Measurements from ENCODE around the gene TMEM147.

The TMEM147 gene

GRCh38 chr19:35555301-35556005 lies 10.0 kb downstream of the TMEM147 start:
- DNase-seq (ENCODE audit: extremely low spot score): peak; percentile 54
- ChIA-PET POLR2A (no interaction called here), CTCF (interaction anchor here (0.7 to 1.4 kb wide), 3 partner anchors 50 to 264 kb away, joined by 3 read pairs; no protein-coding TSS in a partner anchor)
- no peak for TF ChIP-seq ARNT (IDR thresholded peaks at IDR 0.05)
- TF ChIP-seq SUZ12 (IDR thresholded peaks at IDR 0.05): no peak
- TF ChIP-seq FOXK2 (IDR thresholded peaks at IDR 0.05): no peak
- no peak for TF ChIP-seq NFRKB (IDR thresholded peaks at IDR 0.05)
- TF ChIP-seq ELF4 (IDR thresholded peaks at IDR 0.05): no peak
- TF ChIP-seq CTBP1 (IDR thresholded peaks at IDR 0.05; ENCODE audit: borderline replicate concordance): no peak
- TF ChIP-seq HDGF (IDR thresholded peaks at IDR 0.05; ENCODE audit: borderline replicate concordance): no peak
- TF ChIP-seq TARDBP (IDR thresholded peaks at IDR 0.05): no peak
- no peak for TF ChIP-seq FOXA1 (IDR thresholded peaks at IDR 0.05)
- no peak for TF ChIP-seq PKNOX1 (IDR thresholded peaks at IDR 0.05)
- no peak for TF ChIP-seq ZNF384 (IDR thresholded peaks at IDR 0.05)
- no peak for TF ChIP-seq BHLHE40 (IDR thresholded peaks at IDR 0.05; ENCODE audit: borderline replicate concordance)
- TF ChIP-seq LEF1 (IDR thresholded peaks at IDR 0.05; ENCODE audit: borderline replicate concordance): no peak
- no peak for TF ChIP-seq SP1 (IDR thresholded peaks at IDR 0.05)
- no peak for TF ChIP-seq FOXM1 (IDR thresholded peaks at IDR 0.05; ENCODE audit: borderline replicate concordance)
- no peak for TF ChIP-seq L3MBTL2 (conservative IDR thresholded peaks at IDR 0.05)

GRCh38 chr19:35556025-35556590 lies 10.7 kb downstream of the TMEM147 start:
- TF ChIP-seq CTBP1 (IDR thresholded peaks at IDR 0.05; ENCODE audit: borderline replicate concordance) (no peak), NFRKB (IDR thresholded peaks at IDR 0.05) (no peak), TARDBP (IDR thresholded peaks at IDR 0.05) (no peak), ELF4 (IDR thresholded peaks at IDR 0.05) (no peak), FOXA1 (IDR thresholded peaks at IDR 0.05) (no peak), ZNF384 (IDR thresholded peaks at IDR 0.05) (no peak), FOXK2 (IDR thresholded peaks at IDR 0.05) (no peak), LEF1 (IDR thresholded peaks at IDR 0.05; ENCODE audit: borderline replicate concordance) (no peak)
- DNase-seq (ENCODE audit: extremely low spot score): no peak
- POLR2A ChIA-PET: no interaction called here
- CTCF ChIA-PET: interaction anchor here (0.7 to 1.4 kb wide), 3 partner anchors 49 to 264 kb away, joined by 3 read pairs; no protein-coding TSS in a partner anchor

- TF ChIP-seq L3MBTL2 (conservative IDR thresholded peaks at IDR 0.05): no peak
- TF ChIP-seq NFRKB (IDR thresholded peaks at IDR 0.05): no peak
- no peak for TF ChIP-seq SP1 (IDR thresholded peaks at IDR 0.05)
- TF ChIP-seq TARDBP (IDR thresholded peaks at IDR 0.05): no peak
- no peak for TF ChIP-seq SUZ12 (IDR thresholded peaks at IDR 0.05)
- no peak for TF ChIP-seq ARNT (IDR thresholded peaks at IDR 0.05)
- TF ChIP-seq CTBP1 (IDR thresholded peaks at IDR 0.05; ENCODE audit: borderline replicate concordance): no peak
- no peak for TF ChIP-seq FOXA1 (IDR thresholded peaks at IDR 0.05)
- no peak for TF ChIP-seq ZNF384 (IDR thresholded peaks at IDR 0.05)
- TF ChIP-seq FOXK2 (IDR thresholded peaks at IDR 0.05): no peak
- no peak for TF ChIP-seq HDGF (IDR thresholded peaks at IDR 0.05; ENCODE audit: borderline replicate concordance)
- TF ChIP-seq BHLHE40 (IDR thresholded peaks at IDR 0.05; ENCODE audit: borderline replicate concordance): no peak
- no peak for TF ChIP-seq FOXM1 (IDR thresholded peaks at IDR 0.05; ENCODE audit: borderline replicate concordance)
- no peak for TF ChIP-seq PKNOX1 (IDR thresholded peaks at IDR 0.05)
- TF ChIP-seq ELF4 (IDR thresholded peaks at IDR 0.05): no peak
- TF ChIP-seq LEF1 (IDR thresholded peaks at IDR 0.05; ENCODE audit: borderline replicate concordance): no peak
- CTCF ChIA-PET: interaction anchor here (1.4 to 1.9 kb wide), 2 partner anchors 8 to 263 kb away, joined by 3 to 8 read pairs; no protein-coding TSS in a partner anchor
- no peak for DNase-seq (ENCODE audit: extremely low spot score)
- POLR2A ChIA-PET: interaction anchor here (0.9 to 1.6 kb wide), 4 partner anchors 47 to 92 kb away, joined by 5 to 9 read pairs (median 6); partner anchors contain the start of gene HAUS5
Observed at GRCh38 chr19:35556846-35557538, 11.6 kb downstream of the TMEM147 start.

- POLR2A ChIA-PET: interaction anchor here (0.9 to 1.6 kb wide), 4 partner anchors 47 to 91 kb away, joined by 5 to 9 read pairs (median 6); partner anchors contain the start of gene HAUS5
- TF ChIP-seq FOXM1 (IDR thresholded peaks at IDR 0.05; ENCODE audit: borderline replicate concordance): no peak
- no peak for TF ChIP-seq NFRKB (IDR thresholded peaks at IDR 0.05)
- TF ChIP-seq ELF4 (IDR thresholded peaks at IDR 0.05): no peak
- no peak for TF ChIP-seq BHLHE40 (IDR thresholded peaks at IDR 0.05; ENCODE audit: borderline replicate concordance)
- TF ChIP-seq L3MBTL2 (conservative IDR thresholded peaks at IDR 0.05): peak; percentile 69
- no peak for TF ChIP-seq ARNT (IDR thresholded peaks at IDR 0.05)
- no peak for TF ChIP-seq CTBP1 (IDR thresholded peaks at IDR 0.05; ENCODE audit: borderline replicate concordance)
- TF ChIP-seq ZNF384 (IDR thresholded peaks at IDR 0.05): no peak
- peak; percentile 84 for TF ChIP-seq SP1 (IDR thresholded peaks at IDR 0.05)
- no peak for TF ChIP-seq PKNOX1 (IDR thresholded peaks at IDR 0.05)
- TF ChIP-seq LEF1 (IDR thresholded peaks at IDR 0.05; ENCODE audit: borderline replicate concordance): no peak
- no peak for TF ChIP-seq SUZ12 (IDR thresholded peaks at IDR 0.05)
- no peak for TF ChIP-seq FOXA1 (IDR thresholded peaks at IDR 0.05)
- no peak for TF ChIP-seq FOXK2 (IDR thresholded peaks at IDR 0.05)
- no peak for TF ChIP-seq HDGF (IDR thresholded peaks at IDR 0.05; ENCODE audit: borderline replicate concordance)
- TF ChIP-seq TARDBP (IDR thresholded peaks at IDR 0.05): no peak
- peak; percentile 96 for DNase-seq (ENCODE audit: extremely low spot score)
- CTCF ChIA-PET: interaction anchor here (0.5 to 1.9 kb wide), 3 partner anchors 9 to 349 kb away, joined by 3 to 8 read pairs (median 3); no protein-coding TSS in a partner anchor
Observed at GRCh38 chr19:35557539-35558399, 12.3 kb downstream of the TMEM147 start.
